Activated naive CD4-positive, alpha-beta T cell treated with Interleukin-2 at 50 U/mL for 16 hours (primary cell): ENCODE data around the gene LRRC23.
A peak's percentile ranks its signal among the peaks of the same experiment; 100 is the strongest.
"Not testable (repeated sequence)": the region's sequence is repeated elsewhere in the genome, so short reads cannot be mapped to it uniquely, and the experiment has no call there.

Experiments used
- DNase-seq: peaks from one replicate; pipeline ENCODE4 v3.0.0-alpha.2; 2020

LRRC23 gene

DNA sequence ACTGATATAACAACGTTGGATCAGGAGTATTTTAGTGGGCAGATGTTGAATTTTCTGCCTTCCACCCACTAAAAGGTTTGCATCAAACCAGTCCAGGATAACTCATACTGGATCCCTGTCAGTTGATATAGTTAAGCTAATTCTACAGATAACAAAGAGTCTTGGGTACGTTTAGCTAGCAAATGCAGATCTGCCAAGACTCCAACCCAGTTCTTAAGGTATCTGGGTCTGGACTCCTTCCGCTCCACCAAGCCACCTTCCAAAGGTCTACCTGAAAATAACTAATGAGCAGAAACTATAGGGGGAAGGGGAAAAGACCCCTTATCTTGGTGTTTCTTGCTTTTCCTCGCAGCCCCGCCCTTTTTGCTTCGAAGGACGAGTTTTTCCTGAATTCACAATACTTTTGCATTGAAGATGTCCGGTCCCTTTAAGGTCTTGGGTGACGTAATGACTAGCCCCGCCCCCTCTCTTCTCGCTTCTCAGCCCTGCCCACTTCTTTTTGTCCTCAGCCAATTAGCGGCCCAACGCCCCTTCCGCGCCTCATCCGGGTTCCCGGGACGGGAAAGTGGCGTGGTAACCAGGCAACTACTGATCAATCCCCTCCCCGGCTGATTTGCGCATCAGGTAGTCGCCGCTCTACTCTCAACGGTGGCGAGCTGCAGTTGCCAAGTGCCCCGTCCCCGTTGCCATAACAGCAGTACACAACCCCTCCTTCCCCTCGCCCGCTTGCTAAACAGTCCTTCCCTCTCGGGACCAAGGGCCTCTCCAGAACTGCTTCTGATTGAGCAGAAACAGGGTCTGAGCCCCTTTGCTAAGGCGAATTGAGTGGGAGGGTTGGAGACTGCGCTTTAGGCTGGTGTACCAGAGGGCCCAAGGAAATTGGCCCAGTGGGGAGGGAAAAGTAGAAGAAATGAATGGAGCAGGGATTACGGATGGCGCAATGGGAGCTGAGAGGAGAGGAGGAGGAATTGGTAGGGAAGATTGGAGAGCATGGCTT, at the start of gene LRRC23:
Gene LRRC23, plus strand, starts transcription at position 543 of the 997 bp plus-strand sequence. CDS start 812 bp downstream, outside the sequence.
- peak; percentile 98 for DNase-seq

GRCh38 chr12:6855322-6855721, 49.3 kb upstream of the LRRC23 start:
- DNase-seq = no peak

DNA sequence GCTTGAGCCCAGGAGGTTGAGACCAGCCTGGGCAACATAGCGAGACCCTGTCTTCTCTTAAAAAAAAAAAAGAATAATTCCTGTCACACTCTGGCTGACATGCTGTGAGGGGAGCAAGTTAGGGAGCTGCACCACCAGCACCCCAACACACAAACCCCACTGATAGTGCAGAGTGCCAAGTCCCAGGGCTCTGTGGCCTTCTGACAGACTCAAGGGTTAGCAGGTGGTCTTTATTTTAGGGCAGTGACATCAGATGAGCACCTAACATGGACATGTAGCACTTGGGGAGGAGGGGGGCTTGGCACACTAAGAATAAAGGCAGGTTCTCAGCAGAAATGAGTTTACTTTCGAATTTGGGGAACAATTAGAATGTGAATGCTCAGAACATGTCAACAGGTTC, 45.8 kb upstream of the LRRC23 start:
- no peak for DNase-seq

DNA sequence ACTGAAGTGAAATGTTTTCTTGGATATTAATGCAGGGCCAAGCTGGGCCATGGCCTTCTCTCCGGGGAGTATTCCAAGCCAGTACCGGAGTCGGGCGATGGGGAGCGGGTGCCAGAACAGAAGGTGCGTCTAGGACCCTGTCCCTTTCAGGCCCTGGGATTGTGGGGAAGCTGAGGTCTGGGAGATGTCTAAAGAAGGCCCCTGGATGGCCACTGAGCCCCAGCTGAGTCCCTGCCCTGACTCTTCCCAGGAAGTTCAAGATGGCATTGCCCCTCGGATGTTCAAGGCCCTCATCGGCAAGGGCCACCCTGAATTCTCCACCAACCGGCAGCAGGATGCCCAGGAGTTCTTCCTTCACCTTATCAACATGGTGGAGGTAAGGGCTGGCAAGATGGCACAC, 44.5 kb upstream of the LRRC23 start:
- DNase-seq = no peak

DNA sequence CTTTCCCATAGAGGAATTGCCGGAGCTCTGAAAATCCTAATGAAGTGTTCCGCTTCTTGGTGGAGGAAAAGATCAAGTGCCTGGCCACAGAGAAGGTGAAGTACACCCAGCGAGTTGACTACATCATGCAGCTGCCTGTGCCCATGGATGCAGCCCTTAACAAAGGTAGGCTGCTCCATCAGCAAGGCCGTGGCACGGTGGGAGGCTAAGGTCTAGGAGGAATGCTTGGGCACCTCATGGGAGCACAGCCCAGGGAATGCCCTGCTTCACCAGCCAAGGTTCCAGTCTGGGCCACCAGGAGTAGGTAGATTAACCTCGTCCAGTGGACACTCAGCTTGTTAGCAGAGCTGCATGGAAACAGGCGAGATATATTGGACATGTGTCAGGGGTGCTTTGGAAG, 43.7 kb upstream of the LRRC23 start:
- DNase-seq = no peak

- DNase-seq = no peak
Observed at GRCh38 chr12:6861391-6861790, 43.2 kb upstream of the LRRC23 start.

- no peak for DNase-seq
Observed at GRCh38 chr12:6863033-6863432, 41.6 kb upstream of the LRRC23 start.

- DNase-seq = no peak
Observed at GRCh38 chr12:6863586-6864321, 40.9 kb upstream of the LRRC23 start.

- DNase-seq = not testable (repeated sequence)
Observed at GRCh38 chr12:6865307-6865706, 39.3 kb upstream of the LRRC23 start.

- no peak for DNase-seq
Observed at GRCh38 chr12:6866163-6866919, 38.3 kb upstream of the LRRC23 start.

- DNase-seq = no peak
Observed at GRCh38 chr12:6866920-6867412, 37.7 kb upstream of the LRRC23 start.

DNA sequence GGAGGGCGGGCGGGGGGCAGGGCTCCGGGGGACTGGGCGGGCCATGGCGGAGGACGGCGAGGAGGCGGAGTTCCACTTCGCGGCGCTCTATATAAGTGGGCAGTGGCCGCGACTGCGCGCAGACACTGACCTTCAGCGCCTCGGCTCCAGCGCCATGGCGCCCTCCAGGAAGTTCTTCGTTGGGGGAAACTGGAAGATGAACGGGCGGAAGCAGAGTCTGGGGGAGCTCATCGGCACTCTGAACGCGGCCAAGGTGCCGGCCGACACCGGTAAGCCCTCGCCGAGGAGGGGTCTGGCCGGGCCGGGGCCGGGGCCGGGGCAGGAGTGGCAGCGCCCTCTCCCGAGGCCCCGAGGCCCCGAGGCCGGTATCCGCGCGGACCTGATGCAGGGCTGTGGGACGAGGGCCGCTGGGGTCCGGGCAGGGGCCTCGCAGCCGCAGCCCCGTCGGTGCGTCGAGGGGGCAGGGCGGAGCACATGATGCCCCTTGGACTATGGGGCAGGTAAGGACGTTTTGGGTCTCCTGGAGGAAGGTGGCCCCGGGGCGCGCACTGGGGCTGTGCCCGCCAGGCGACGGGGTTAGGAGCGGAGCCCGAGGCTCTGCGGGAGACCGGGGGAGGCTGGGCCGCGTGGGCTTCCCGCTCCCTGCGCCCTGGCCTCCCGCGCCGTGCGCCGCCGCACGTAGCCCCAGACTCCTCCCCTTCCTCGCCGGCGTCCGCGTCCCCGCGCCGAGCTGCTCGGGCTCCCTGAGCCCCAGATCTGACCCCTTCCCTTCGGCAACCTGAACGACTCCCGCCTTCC, 37.0 kb upstream of the LRRC23 start, which contains the start of gene TPI1:
Gene TPI1, plus strand, starts transcription at position 119 of the 798 bp plus-strand sequence. Its CDS starts 36 bp downstream, at position 155.
- peak; percentile 82 for DNase-seq

GRCh38 chr12:6868211-6869048, 36.2 kb upstream of the LRRC23 start:
- DNase-seq = no peak

DNA sequence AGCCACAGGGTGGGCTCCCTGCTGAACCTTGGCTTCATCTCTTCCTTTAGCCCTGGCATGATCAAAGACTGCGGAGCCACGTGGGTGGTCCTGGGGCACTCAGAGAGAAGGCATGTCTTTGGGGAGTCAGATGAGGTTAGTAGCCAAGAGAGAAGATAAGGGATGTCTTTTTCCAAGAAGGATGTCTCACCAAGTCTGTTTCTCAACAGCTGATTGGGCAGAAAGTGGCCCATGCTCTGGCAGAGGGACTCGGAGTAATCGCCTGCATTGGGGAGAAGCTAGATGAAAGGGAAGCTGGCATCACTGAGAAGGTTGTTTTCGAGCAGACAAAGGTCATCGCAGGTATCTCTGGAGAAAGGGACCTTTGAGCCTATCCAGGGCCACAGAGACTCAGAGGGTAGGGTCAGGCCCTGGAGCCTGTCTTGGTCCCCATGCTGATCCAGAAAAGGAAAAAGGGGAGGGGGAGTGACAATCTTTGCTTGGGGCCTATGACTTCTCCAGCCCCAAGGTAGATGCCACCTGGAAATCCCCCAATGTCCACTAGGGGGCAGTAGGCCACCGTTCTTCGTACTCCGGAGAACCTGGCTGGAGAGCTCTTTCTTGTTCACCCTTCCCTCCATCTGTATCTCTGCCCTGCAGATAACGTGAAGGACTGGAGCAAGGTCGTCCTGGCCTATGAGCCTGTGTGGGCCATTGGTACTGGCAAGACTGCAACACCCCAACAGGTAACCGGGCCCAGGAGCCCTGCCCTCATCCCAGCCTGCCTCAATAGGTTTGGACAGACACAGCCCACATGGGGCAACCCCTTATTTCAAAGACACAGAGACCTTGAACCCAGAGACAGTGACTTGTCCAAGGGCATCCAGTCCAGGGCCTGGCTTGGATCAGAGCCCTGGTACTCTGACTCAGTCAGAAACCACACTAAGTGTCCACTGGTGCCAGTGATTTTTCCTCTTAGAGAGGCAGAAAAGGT, 35.3 kb upstream of the LRRC23 start:
- peak; percentile 87 for DNase-seq

DNA sequence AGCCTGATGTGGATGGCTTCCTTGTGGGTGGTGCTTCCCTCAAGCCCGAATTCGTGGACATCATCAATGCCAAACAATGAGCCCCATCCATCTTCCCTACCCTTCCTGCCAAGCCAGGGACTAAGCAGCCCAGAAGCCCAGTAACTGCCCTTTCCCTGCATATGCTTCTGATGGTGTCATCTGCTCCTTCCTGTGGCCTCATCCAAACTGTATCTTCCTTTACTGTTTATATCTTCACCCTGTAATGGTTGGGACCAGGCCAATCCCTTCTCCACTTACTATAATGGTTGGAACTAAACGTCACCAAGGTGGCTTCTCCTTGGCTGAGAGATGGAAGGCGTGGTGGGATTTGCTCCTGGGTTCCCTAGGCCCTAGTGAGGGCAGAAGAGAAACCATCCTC, 34.3 kb upstream of the LRRC23 start:
- DNase-seq = not testable (repeated sequence)

- peak; percentile 34 for DNase-seq
Observed at GRCh38 chr12:6871052-6871957, 33.3 kb upstream of the LRRC23 start.

GRCh38 chr12:6872073-6873048, 32.3 kb upstream of the LRRC23 start:
- DNase-seq = peak; percentile 87
